ENCODE results near the gene KSR1. TPM values are rescaled to one million over a fixed set of nuclear protein-coding genes. Genes with fewer than 3 reads are reported as not detected.

KSR1 gene
- total and polyA plus RNA-seq, 2 of the 8 experiments (the other 6 are each of a cell fraction or from before 2014, with no cell fraction given): 14.1 to 34.7 TPM

DNA sequence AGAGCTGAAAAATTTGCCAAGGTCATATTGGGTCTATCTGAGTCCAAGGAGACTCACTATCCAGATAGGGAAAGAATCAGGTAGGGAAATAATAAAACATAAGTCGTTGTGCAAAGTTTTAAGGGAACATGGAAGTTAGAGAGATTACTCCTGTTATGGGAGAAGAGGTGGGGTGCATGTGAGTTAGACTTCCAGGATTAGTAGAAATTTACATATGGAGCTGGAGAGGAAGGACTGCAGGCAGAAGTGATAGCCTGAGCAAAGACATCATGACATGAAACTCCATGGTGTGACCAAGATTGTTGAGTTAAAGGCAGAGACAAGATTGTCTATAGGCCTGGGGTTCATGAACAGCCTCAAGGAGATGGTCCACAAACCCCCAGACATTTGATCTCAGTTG lies 5.8 kb upstream of the KSR1 start (continued):
- no peak for TF ChIP-seq SIN3A (conservative IDR thresholded peaks at IDR 0.05 in 1 of 2, IDR thresholded peaks at IDR 0.05 in 1 of 2; ENCODE audit: low read depth in 1 of 2, low read length in 2 of 2)
- no peak for TF ChIP-seq SP4 (IDR thresholded peaks at IDR 0.05; ENCODE audit: low read length)
- no peak for TF ChIP-seq ZNF274 (IDR thresholded peaks at IDR 0.05; ENCODE audit: borderline replicate concordance, extremely low read depth, low read length)
- no peak for TF ChIP-seq GTF2F1 (IDR thresholded peaks at IDR 0.05; ENCODE audit: borderline replicate concordance, low read depth, low read length)
- TF ChIP-seq RBBP5 (IDR thresholded peaks at IDR 0.05; ENCODE audit: borderline replicate concordance, low read depth, low read length): no peak
- no peak for TF ChIP-seq GABPA (IDR thresholded peaks at IDR 0.05; ENCODE audit: borderline replicate concordance, insufficient read depth, low read length)
- TF ChIP-seq CBX5 (IDR thresholded peaks at IDR 0.05; ENCODE audit: low read depth, low read length): no peak

Data from H1 (cell line).